ENCODE results near the gene SDF2L1. TPM values are rescaled to one million over a fixed set of nuclear protein-coding genes. Genes with fewer than 3 reads are reported as not detected.

SDF2L1 gene
- total RNA-seq, 2 experiments from 2014 or later: 38.6 to 41.3 TPM

- H3K36me3 Mint-ChIP-seq (ENCODE audit: low read depth): peaks cover 18% of the 10 kb centered on the region
- no peaks in the 10 kb centered on the region for H3K9me3 Mint-ChIP-seq
- ATAC-seq: no peak
- H3K4me3 Mint-ChIP-seq: no peak overlapping the region
- H3K4me1 Mint-ChIP-seq (ENCODE audit: low read depth): peaks cover 27% of the 10 kb centered on the region
- CTCF ChIA-PET: no interaction called here
- no peak overlapping the region for H3K27ac Mint-ChIP-seq
- intact Hi-C loops (cut with micrococcal nuclease): loop anchor here (5.0 kb wide), 1 partner anchor 48 kb away; no protein-coding TSS in a partner anchor
- no peak for DNase-seq
- TF ChIP-seq CTCF (IDR thresholded peaks at IDR 0.05): no peak
- POLR2A ChIA-PET: no interaction called here
- H3K27me3 Mint-ChIP-seq: no peaks in the 10 kb centered on the region
These were observed 26.9 kb downstream of the SDF2L1 start for GRCh38 chr22:21669026-21669425.

- ChIA-PET CTCF (no interaction called here), POLR2A (no interaction called here)
- Mint-ChIP-seq H3K9me3 (no peaks in the 10 kb centered on the region), H3K36me3 (ENCODE audit: low read depth) (peaks cover 40% of the 10 kb centered on the region), H3K4me1 (ENCODE audit: low read depth) (peaks cover 16% of the 10 kb centered on the region), H3K4me3 (no peak overlapping the region), H3K27ac (no peak overlapping the region), H3K27me3 (no peaks in the 10 kb centered on the region)
- DNase-seq (no peak), ATAC-seq (no peak)
- TF ChIP-seq CTCF (IDR thresholded peaks at IDR 0.05): no peak
- intact Hi-C loops (cut with micrococcal nuclease): no loop called here
These were observed 30.1 kb downstream of the SDF2L1 start for GRCh38 chr22:21672107-21672629.

GRCh38 chr22:21673534-21674321, 31.6 kb downstream of the SDF2L1 start:
- H3K9me3 Mint-ChIP-seq: no peaks in the 10 kb centered on the region
- no peak overlapping the region for H3K4me3 Mint-ChIP-seq
- ATAC-seq: no peak
- TF ChIP-seq CTCF (IDR thresholded peaks at IDR 0.05): no peak
- CTCF ChIA-PET: interaction anchor here (0.9 kb wide), 1 partner anchor 17 kb away, joined by 3 read pairs; no protein-coding TSS in a partner anchor
- no peak for DNase-seq
- H3K27me3 Mint-ChIP-seq: no peaks in the 10 kb centered on the region
- peaks cover 8% of the 10 kb centered on the region for H3K4me1 Mint-ChIP-seq (ENCODE audit: low read depth)
- peak overlapping the region; percentile 20 for H3K27ac Mint-ChIP-seq
- POLR2A ChIA-PET: interaction anchor here (1.3 kb wide), 1 partner anchor 8 kb away, joined by 3 read pairs; the partner anchor contains the start of gene PPIL2
- intact Hi-C loops (cut with micrococcal nuclease): no loop called here
- peaks cover 47% of the 10 kb centered on the region for H3K36me3 Mint-ChIP-seq (ENCODE audit: low read depth)

GRCh38 chr22:21674638-21675245, 32.6 kb downstream of the SDF2L1 start:
- ChIA-PET POLR2A (interaction anchor here (1.3 kb wide), 1 partner anchor 9 kb away, joined by 3 read pairs; the partner anchor contains the start of gene PPIL2), CTCF (interaction anchor here (0.9 kb wide), 1 partner anchor 18 kb away, joined by 3 read pairs; no protein-coding TSS in a partner anchor)
- Mint-ChIP-seq H3K4me1 (ENCODE audit: low read depth) (peaks cover 4% of the 10 kb centered on the region), H3K9me3 (no peaks in the 10 kb centered on the region), H3K27ac (no peak overlapping the region), H3K4me3 (no peak overlapping the region), H3K27me3 (no peaks in the 10 kb centered on the region), H3K36me3 (ENCODE audit: low read depth) (peaks cover 45% of the 10 kb centered on the region)
- intact Hi-C loops (cut with micrococcal nuclease): no loop called here
- ATAC-seq (no peak), DNase-seq (no peak)
- TF ChIP-seq CTCF (IDR thresholded peaks at IDR 0.05): no peak

Measured in activated CD8-positive, alpha-beta T cell treated with anti-CD3 and anti-CD28 coated beads for 36 hours (primary cell).